Left colon (tissue), 2 donors: ENCODE results near the gene RBM4B. TPM values are rescaled to one million over a fixed set of nuclear protein-coding genes. Genes with fewer than 3 reads are reported as not detected.
"Not testable (repeated sequence)": the region's sequence is repeated elsewhere in the genome, so short reads cannot be mapped to it uniquely, and the experiment has no call there.

Experiments used
- ATAC-seq: fragments of 200-7000 bp; cut with Tn5 transposase; one replicate; pipeline ENCODE4 v1.9.1; 2020; ENCODE audit warnings: mild to moderate bottlenecking, moderate library complexity
- DNase-seq, 2 donors: peaks; one replicate each; pipeline ENCODE4 v3.0.0-alpha.2; 2020
- intact Hi-C, 2 donors: fragments of 100-400 bp; cut with DNase I in 1 of 2; cut with micrococcal nuclease in 1 of 2; formaldehyde crosslinking; loops; one replicate each; pipeline versions ENCODE4 v1.11.2 to v1.14.0; 2022; cut with DNase I, micrococcal nuclease
- total RNA-seq, 2 donors: library from RNA; stranded (reverse); fragmentation: NEBNext Ultra II Directional; extraction: Animal tissue kit (Norgen Biotek cat#: 25700); gene quantifications; one replicate each; pipeline ENCODE4 v1.2.1, GENCODE V29; 2021
- donor health status: DM: no; HTN: no; CAD: no.
- donor health status: DM: yes; HTN: yes; CAD: no.

Gene RBM4B
- total RNA-seq, 2 donors from 2014 or later = 14.7 to 17.6 TPM

GRCh38 chr11:66670816-66671215, 6.9 kb downstream of the RBM4B start:
- DNase-seq (no peak), ATAC-seq (no peak)
- intact Hi-C loops = loop anchor here in 1 of 2 donors (10.0 kb wide), 1 partner anchor 266 kb away; no protein-coding TSS in a partner anchor

GRCh38 chr11:66665369-66665768, 12.3 kb downstream of the RBM4B start:
- ATAC-seq (no peak), DNase-seq (no peak)
- intact Hi-C loops = no loop called here

DNA sequence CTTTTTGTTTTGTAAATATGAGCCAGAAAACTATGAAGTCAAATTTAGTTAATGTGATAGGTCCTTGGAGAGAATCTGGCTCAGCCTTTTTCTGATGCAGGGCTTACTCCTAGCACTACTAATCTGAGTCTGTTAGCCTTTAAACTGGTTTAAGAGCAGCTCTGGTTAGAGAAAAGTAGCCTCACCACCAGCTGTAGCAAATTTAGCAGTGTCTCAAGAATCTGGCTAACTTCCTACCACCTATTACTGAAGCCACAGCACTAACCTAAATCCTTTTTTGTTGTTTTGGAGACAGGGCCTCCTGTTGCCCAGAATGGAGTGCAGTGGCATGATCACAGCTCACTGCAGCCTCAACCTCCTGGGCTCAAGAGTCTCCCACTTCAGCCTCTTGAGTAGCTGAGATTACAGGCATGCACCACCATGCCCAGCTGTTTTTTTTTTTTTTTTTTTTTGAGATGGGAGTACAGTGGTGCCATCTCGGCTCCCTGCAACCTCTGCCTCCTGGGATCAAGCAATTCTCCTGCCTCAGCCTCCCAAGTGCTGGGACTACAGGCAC, 13.9 kb downstream of the RBM4B start:
- intact Hi-C loops = no loop called here
- ATAC-seq (no peak), DNase-seq (no peak)

DNA sequence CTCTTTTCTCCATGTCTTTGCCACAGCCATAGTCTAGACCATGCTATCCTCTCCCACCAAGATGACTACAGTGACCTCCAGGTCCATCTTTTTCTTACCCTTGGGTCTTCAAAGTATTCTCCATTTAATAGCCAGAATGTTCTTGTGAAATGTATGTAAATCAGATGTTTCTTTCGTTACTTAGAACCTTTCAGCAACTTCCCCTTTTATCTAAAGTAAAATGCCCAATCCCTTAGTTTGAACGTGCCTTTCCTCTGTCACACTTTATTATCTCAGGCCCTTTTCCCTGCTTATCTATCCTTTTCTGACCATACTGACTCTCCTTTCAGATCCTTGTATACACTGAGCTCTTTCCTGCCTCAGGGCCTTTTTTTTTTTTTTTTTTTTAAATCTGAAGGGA, 17.9 kb downstream of the RBM4B start:
- ATAC-seq (no peak), DNase-seq (no peak)
- intact Hi-C loops = no loop called here

DNA sequence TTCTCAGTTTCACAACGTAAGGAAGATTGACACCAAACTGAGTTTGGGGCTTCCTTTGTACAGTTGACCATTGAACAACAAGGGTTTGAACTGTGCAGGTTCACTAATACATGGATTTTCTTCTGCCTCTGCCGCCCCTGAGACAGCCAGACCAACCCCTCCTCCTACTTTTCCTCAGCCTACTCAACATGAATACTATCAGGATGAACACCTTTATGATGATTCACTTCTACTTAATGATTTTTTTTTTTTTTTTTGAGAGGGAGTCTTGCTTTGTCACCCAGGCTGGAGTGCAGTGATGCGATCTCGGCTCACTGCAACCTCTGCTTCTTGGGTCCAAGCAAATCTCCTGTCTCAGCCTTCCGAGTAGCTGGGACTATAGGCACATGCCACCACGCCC, 24.6 kb downstream of the RBM4B start:
- intact Hi-C loops = no loop called here

DNA sequence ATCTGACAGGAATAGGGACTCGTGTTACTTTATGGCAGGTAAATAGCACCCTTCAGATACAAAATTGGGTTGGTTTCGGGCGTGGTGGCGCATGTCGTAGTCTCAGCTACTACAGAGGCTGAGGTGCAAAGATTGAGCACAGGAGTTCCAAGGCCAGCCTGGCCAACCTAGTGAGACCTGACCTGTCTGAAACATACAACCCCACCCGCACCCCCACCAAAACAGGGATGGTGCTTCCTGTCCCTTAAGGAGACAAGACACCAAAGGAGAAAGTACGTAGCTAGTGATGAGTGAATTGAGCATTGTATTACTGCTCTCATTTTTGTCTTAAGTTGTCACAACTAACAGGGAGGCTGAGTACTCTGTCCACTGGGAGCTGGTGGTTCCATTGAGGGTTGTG, 25.0 kb downstream of the RBM4B start:
- peak; percentile 24 for ATAC-seq
- DNase-seq = no peak
- intact Hi-C loops = no loop called here

More for the DNA sequence above, 24.6 kb downstream of the RBM4B start:
- ATAC-seq (no peak), DNase-seq (no peak)

DNA sequence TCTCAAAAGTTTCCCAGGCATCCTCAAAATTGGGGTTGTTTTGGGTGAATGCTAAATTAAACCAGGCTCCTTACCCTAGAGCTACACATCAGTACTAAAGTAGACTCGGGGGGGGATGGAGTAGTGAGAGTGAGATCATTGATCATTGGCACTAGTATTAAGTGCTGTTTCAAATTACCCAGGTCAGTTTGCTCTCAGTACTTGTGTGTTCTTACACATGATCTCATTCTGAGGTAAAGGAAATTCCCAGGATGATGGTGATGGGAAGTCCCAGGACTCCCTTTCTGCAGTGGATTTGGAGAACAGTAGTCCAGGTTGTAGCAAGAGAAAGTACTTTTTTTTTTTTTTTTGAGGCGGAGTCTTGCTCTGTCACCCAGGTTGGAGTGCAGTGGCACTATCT, 26.7 kb downstream of the RBM4B start:
- ATAC-seq = peak; percentile 3
- intact Hi-C loops = no loop called here

DNA sequence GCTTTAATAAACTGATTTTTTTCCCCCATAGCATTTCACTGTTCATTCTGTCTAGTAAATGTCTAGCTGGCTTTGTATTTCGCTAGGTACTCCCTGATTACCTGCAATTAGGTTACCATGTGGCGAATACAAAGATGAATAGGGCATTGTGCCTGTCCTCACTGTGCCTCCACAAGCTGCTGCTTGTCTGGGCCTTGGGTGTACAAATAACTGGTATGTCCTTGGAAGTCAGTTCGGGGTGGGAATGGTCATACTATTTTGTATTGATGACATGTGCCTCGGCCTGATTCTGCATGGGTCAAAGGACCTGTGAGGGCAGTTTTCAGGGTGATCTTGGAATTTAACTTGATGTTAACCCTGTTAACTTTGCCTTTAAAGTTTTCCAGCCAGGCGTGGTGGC, 27.8 kb downstream of the RBM4B start:
- DNase-seq (no peak), ATAC-seq (no peak)
- intact Hi-C loops = no loop called here

More for the DNA sequence above, 26.7 kb downstream of the RBM4B start:
- DNase-seq = no peak

- DNase-seq (no peak), ATAC-seq (no peak)
- intact Hi-C loops = no loop called here
These were observed 30.9 kb downstream of the RBM4B start for GRCh38 chr11:66646828-66647227.

GRCh38 chr11:66643745-66644437, 33.8 kb downstream of the RBM4B start:
- DNase-seq (no peak), ATAC-seq (no peak)

GRCh38 chr11:66641834-66642233, 35.9 kb downstream of the RBM4B start:
- no peak for ATAC-seq
- DNase-seq = no peak
- intact Hi-C loops = no loop called here

More at GRCh38 chr11:66643745-66644437, 33.8 kb downstream of the RBM4B start:
- intact Hi-C loops = no loop called here

DNA sequence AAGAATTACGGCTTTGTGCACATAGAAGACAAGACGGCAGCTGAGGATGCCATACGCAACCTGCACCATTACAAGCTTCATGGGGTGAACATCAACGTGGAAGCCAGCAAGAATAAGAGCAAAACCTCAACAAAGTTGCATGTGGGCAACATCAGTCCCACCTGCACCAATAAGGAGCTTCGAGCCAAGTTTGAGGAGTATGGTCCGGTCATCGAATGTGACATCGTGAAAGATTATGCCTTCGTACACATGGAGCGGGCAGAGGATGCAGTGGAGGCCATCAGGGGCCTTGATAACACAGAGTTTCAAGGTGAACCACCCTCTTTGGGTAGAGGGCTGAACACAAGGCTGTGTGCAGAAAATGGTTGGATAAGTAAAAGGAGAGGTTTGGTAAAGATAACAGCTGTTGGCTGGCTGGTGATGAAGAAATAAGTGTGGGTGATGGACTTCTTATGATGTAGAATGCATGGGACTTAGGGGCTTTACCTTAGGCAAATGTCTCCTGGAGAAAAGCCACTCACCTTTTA, 37.8 kb downstream of the RBM4B start:
- DNase-seq, intact Hi-C loops, ATAC-seq: not testable (repeated sequence)

- intact Hi-C loops = no loop called here
- DNase-seq (no peak), ATAC-seq (peak; percentile 19)
These were observed 38.4 kb downstream of the RBM4B start for GRCh38 chr11:66639066-66639813.

DNA sequence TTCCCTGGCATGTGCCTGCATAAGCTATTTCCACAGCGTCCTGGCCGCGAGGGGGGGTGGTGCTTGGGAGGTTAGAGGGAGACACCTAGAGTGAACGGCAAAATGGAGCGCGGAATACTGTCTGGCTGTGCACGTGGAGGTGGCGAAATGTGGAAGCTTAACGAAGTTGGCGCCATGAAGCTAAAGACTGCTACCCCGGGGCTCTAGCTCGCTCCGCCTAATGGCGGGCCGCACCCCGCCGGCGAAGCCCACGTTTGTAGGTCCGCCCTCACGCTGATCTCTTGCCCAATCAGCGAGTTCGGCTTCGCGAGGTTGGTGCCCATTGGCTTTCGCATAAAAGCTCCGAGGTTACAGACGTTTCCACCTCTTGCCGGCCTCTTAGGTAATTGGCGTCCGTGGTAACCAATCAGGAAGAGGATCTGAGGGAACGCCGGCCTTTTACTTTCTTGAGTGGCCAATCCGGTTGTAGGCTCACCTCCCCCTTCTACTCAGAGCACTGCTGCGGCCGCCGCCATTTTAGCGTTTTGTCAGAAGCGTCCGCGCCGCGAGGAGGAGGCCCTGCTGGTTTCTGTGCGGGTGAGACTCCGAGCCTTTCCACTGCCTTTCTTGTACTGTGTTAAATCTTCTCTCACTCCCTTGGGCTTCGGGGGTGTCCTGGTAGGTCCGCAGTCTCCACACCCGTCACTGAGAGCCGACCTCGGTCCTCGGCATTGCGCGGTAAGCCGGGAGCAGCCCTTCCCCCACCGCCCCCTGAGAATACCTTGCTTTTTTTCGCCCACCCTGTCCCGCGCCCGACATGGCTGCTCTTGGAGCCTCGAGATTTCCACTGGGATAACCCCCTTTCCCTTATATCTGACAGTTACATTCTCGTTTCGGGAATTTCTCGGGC, 39.3 kb downstream of the RBM4B start, which contains the start of gene RBM4:
RBM4 (plus strand) TSS at position 527 of the 889 bp plus-strand sequence. CDS start 1,009 bp downstream, outside the sequence.
- DNase-seq (peak; percentile 93 to 99), ATAC-seq (peak; percentile 92)
- intact Hi-C loops = no loop called here

- no peak for ATAC-seq
- DNase-seq = no peak
- intact Hi-C loops = no loop called here
These were observed 40.0 kb downstream of the RBM4B start for GRCh38 chr11:66637557-66638176.

GRCh38 chr11:66636411-66636810, 41.3 kb downstream of the RBM4B start:
- DNase-seq (no peak), ATAC-seq (no peak)
- intact Hi-C loops = no loop called here

DNA sequence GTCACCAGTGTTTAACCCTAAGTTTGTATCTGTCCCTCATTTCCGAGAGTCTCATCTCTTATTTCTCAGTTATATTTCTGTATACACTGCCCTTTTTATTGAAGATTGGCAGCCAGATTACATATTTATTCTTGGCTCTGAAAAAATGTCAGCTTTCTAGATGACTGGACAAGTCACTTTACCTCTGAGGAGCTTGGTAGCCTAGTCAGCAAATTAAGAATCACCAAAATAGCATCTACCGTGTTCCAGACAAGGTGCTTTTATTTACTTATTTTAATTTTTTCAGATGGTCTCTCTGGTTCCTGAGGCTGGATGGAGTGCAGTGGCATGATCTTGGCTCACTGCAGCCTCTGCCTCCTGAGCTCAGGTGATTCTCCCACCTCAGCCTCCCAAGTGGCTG, 44.7 kb downstream of the RBM4B start:
- intact Hi-C loops = no loop called here
- no peak for DNase-seq
- no peak for ATAC-seq

- intact Hi-C loops = no loop called here
- DNase-seq (no peak), ATAC-seq (peak; percentile 10)
These were observed 45.8 kb downstream of the RBM4B start for GRCh38 chr11:66631883-66632282.
